GM06990 (cell line): ENCODE data around the gene UBD.

Experiments used
- DNase-seq: peaks from one replicate; pipeline ENCODE4 v3.0.0-alpha.2; 2011; ENCODE audit not compliant: insufficient read length; ENCODE audit errors: extremely low read depth
- H3K27me3 ChIP-seq: replicated peaks from 2 replicates; pipeline ENCODE4 v1.6.0; 2011; ENCODE audit warnings: low read length; ENCODE audit not compliant: control insufficient read depth, insufficient read depth
- H3K36me3 ChIP-seq: 2 replicates; pipeline ENCODE4 v1.5.1; 2011; ENCODE audit warnings: low read length; ENCODE audit not compliant: control insufficient read depth, insufficient read depth
- H3K4me3 ChIP-seq: replicated peaks from 2 replicates; pipeline ENCODE4 v1.5.1; 2011; ENCODE audit warnings: low read depth, mild to moderate bottlenecking, control low read depth, low read length
- TF ChIP-seq, protein P1 (sequence below): IDR thresholded peaks from 2 replicates; pipeline ENCODE4 v1.5.1; 2011; ENCODE audit warnings: low read length, control low read depth, mild to moderate bottlenecking, inconsistent platforms; ENCODE audit not compliant: insufficient read depth, poor library complexity, severe bottlenecking

Gene UBD

GRCh38 chr6:29506446-29507067 lies 53.0 kb downstream of the UBD start:
- TF ChIP-seq, protein P1, sequence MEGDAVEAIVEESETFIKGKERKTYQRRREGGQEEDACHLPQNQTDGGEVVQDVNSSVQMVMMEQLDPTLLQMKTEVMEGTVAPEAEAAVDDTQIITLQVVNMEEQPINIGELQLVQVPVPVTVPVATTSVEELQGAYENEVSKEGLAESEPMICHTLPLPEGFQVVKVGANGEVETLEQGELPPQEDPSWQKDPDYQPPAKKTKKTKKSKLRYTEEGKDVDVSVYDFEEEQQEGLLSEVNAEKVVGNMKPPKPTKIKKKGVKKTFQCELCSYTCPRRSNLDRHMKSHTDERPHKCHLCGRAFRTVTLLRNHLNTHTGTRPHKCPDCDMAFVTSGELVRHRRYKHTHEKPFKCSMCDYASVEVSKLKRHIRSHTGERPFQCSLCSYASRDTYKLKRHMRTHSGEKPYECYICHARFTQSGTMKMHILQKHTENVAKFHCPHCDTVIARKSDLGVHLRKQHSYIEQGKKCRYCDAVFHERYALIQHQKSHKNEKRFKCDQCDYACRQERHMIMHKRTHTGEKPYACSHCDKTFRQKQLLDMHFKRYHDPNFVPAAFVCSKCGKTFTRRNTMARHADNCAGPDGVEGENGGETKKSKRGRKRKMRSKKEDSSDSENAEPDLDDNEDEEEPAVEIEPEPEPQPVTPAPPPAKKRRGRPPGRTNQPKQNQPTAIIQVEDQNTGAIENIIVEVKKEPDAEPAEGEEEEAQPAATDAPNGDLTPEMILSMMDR, result no peak
- no peak overlapping the region for H3K4me3 ChIP-seq
- no peak for DNase-seq
- H3K36me3 ChIP-seq, result no peaks in the 10 kb centered on the region
- no peaks in the 10 kb centered on the region for H3K27me3 ChIP-seq

DNA sequence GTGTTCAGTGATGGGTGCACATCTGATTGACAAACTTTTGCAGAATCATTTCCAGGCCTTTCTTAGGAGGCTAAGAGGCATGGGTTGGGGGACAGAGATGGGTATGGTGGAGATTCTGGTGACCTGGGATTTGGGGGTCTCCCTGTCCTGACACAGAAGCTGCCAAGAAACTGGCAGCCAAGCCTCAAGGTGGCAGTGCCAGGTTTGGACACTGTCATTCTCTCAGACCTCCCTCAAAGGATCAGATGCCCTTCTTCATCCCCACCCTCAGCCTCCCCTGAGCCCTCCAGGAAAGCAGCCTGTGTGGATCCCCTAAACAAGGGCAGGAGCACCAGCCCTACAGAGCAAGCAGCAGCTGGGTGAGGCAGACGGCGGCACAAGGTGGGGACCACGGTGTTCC lies 53.7 kb downstream of the UBD start:
- TF ChIP-seq, protein P1, result no peak
- Histone ChIP-seq H3K36me3 (no peaks in the 10 kb centered on the region), H3K4me3 (no peak overlapping the region), H3K27me3 (no peaks in the 10 kb centered on the region)
- no peak for DNase-seq
